Coronary artery (tissue), 2 donors: Measurements from ENCODE around the gene PATJ.

Source experiments
- DNase-seq: peaks from one replicate; pipeline ENCODE4 v3.0.0-alpha.2; 2017; ENCODE audit warnings: low spot score
- H3K27ac ChIP-seq, 2 donors: fragments of 200-600 bp; sonication (generic); one replicate each; pipeline ENCODE4 v1.5.1; 2016 to 2019
- H3K4me3 ChIP-seq: fragments of 200-600 bp; sonication (generic); 2 replicates; pipeline ENCODE4 v1.5.1; 2016; ENCODE audit warnings: mild to moderate bottlenecking, moderate library complexity
- TF ChIP-seq, protein P1 (sequence below): fragments of 200-600 bp; sonication (generic); IDR thresholded peaks from one replicate; pipeline ENCODE4 v1.5.1; 2019; ENCODE audit warnings: antibody characterized with exemption

PATJ gene

DNA sequence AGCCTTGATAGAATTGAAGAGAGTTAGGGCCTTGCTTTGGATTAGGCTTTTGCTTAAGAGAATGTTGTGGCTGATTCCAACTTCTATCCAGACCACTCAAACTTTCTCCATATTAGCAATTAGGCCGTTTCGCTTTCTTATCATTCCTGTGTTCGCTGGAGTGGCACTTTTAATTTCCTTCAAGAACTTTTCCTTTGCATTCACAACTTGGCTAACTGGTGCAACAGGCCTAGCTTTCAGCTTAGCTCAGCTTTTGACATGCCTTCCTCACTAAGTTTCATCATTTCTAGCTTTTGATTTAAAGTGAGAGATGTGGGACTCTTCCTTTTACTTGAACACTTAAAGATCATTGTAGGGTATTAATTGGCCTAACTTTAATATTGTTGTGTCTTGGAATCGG lies 268.7 kb downstream of the PATJ start:
- DNase-seq = no peak
- no peak overlapping the region for H3K4me3 ChIP-seq
- TF ChIP-seq, protein P1, sequence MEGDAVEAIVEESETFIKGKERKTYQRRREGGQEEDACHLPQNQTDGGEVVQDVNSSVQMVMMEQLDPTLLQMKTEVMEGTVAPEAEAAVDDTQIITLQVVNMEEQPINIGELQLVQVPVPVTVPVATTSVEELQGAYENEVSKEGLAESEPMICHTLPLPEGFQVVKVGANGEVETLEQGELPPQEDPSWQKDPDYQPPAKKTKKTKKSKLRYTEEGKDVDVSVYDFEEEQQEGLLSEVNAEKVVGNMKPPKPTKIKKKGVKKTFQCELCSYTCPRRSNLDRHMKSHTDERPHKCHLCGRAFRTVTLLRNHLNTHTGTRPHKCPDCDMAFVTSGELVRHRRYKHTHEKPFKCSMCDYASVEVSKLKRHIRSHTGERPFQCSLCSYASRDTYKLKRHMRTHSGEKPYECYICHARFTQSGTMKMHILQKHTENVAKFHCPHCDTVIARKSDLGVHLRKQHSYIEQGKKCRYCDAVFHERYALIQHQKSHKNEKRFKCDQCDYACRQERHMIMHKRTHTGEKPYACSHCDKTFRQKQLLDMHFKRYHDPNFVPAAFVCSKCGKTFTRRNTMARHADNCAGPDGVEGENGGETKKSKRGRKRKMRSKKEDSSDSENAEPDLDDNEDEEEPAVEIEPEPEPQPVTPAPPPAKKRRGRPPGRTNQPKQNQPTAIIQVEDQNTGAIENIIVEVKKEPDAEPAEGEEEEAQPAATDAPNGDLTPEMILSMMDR = no peak
- H3K27ac ChIP-seq = no peak overlapping the region

GRCh38 chr1:62012095-62012494 lies 269.8 kb downstream of the PATJ start:
- no peak overlapping the region for H3K4me3 ChIP-seq
- no peak overlapping the region for H3K27ac ChIP-seq
- TF ChIP-seq, protein P1 = no peak
- no peak for DNase-seq

DNA sequence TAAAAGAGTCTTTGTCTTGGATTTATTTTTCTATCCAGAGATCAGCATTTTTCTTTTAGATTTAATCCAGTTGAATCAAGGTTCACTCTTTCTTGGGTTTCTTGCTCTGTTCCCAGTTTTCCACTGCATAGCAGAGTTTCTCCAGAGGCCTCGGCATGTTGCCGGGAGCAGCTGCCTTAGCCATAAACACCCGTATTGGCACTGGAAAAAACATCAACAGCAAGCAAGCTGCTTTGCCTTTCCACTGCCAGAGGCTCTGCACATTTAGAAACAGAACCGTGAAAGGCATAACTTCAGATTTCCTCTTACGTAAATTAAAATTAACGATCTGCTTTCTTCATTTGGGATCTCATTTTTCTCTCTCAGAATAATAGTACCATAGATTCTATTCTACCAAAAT lies 270.6 kb downstream of the PATJ start:
- no peak for DNase-seq
- TF ChIP-seq, protein P1 = no peak
- no peak overlapping the region for H3K4me3 ChIP-seq
- H3K27ac ChIP-seq = no peak overlapping the region

DNA sequence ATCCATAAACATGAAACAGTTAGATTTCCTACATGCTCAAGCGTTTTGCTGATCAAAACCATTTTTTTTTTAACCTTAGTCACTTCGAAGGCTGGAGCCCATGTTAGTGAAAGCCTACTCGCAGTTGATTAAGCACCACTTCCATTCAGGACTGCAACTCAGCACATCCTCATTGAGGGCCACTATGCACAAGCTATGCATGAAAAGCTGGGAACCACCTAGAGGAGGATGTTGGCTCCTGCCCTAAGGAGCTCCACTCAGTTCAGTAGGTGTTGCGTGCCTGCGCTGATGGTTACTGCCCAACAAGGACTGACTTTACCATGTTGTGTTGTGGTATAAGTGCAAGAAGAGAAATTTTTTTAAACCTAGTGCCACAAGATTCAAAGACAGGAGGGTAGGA lies 271.0 kb downstream of the PATJ start:
- TF ChIP-seq, protein P1 = no peak
- Histone ChIP-seq H3K4me3 (no peak overlapping the region), H3K27ac (no peak overlapping the region)
- DNase-seq = no peak

GRCh38 chr1:62022382-62022983 lies 280.2 kb downstream of the PATJ start:
- no peak overlapping the region for H3K4me3 ChIP-seq
- H3K27ac ChIP-seq = no peak overlapping the region
- TF ChIP-seq, protein P1 = no peak
- DNase-seq = no peak

DNA sequence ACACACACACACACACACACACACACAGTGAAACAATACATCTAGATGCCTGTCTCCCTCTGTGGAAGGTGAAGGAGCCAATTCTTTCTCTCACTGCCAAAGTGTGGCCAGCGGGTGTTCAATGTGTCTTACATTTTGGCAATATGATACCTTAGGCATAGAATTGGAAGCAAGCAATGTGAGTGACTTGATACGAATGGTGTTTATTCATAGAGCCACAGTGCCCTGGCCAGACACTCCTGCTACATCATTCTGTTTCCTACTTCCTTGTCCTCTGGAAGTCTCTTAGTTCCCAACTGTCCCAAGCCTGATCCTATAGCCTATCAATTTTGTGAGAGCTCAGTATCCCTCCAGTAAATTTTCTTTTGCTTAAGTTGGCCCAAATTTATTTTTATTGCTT lies 282.4 kb downstream of the PATJ start:
- Histone ChIP-seq H3K4me3 (no peak overlapping the region), H3K27ac (no peak overlapping the region)
- DNase-seq = no peak
- TF ChIP-seq, protein P1 = no peak

GRCh38 chr1:62025154-62025553 lies 282.9 kb downstream of the PATJ start:
- no peak overlapping the region for H3K4me3 ChIP-seq
- H3K27ac ChIP-seq = no peak overlapping the region
- TF ChIP-seq, protein P1 = no peak
- no peak for DNase-seq
